ENCODE results near the gene ATF5.

ATF5 gene

GRCh38 chr19:49894879-49895565 is 34.0 kb upstream of the ATF5 start:
- DNase-seq (ENCODE audit: low read depth in 2 of 2): no peak

- no peak for DNase-seq (ENCODE audit: low read depth in 2 of 2)
Measured at GRCh38 chr19:49895566-49896297, 33.3 kb upstream of the ATF5 start.

GRCh38 chr19:49896863-49897621 is 32.0 kb upstream of the ATF5 start, which contains the start of gene IL4I1:
Gene IL4I1, minus strand, starts transcription at chr19:49896887. Its CDS starts 727 bp downstream, at chr19:49896160.
- no peak for DNase-seq (ENCODE audit: low read depth in 2 of 2)

- no peak for DNase-seq (ENCODE audit: low read depth in 2 of 2)
Measured at GRCh38 chr19:49904136-49904535, 24.9 kb upstream of the ATF5 start.

- DNase-seq (ENCODE audit: low read depth in 2 of 2): no peak
Measured at GRCh38 chr19:49906879-49907564, 22.0 kb upstream of the ATF5 start.

GRCh38 chr19:49907745-49908446 is 21.1 kb upstream of the ATF5 start:
- no peak for DNase-seq (ENCODE audit: low read depth in 2 of 2)

- DNase-seq (ENCODE audit: low read depth in 2 of 2): no peak
Measured at GRCh38 chr19:49908480-49909420, 20.3 kb upstream of the ATF5 start.

- DNase-seq (ENCODE audit: low read depth in 2 of 2): no peak
Measured at GRCh38 chr19:49910179-49910578, 18.8 kb upstream of the ATF5 start.

GRCh38 chr19:49911381-49912145 is 17.4 kb upstream of the ATF5 start:
- DNase-seq (ENCODE audit: low read depth in 2 of 2): no peak

GRCh38 chr19:49912965-49913685 is 15.9 kb upstream of the ATF5 start:
- DNase-seq (ENCODE audit: low read depth in 2 of 2): no peak

GRCh38 chr19:49913720-49914119 is 15.3 kb upstream of the ATF5 start:
- DNase-seq (ENCODE audit: low read depth in 2 of 2): no peak

- DNase-seq (ENCODE audit: low read depth in 2 of 2): no peak
Measured at GRCh38 chr19:49915271-49915670, 13.7 kb upstream of the ATF5 start.

GRCh38 chr19:49916839-49917733 is 11.9 kb upstream of the ATF5 start:
- DNase-seq (ENCODE audit: low read depth in 2 of 2): no peak

GRCh38 chr19:49918089-49918488 is 10.9 kb upstream of the ATF5 start:
- DNase-seq (ENCODE audit: low read depth in 2 of 2): no peak

GRCh38 chr19:49920624-49921363 is 8.2 kb upstream of the ATF5 start:
- no peak for DNase-seq (ENCODE audit: low read depth in 2 of 2)

- peak in 1 of 2 experiments; percentile 6 for DNase-seq (ENCODE audit: low read depth in 2 of 2)
Measured at GRCh38 chr19:49921871-49922795, 6.9 kb upstream of the ATF5 start.
